NCI-H226 (cell line): ENCODE data around the gene IL20.

Source experiments
- DNase-seq: peaks from one replicate; pipeline ENCODE4 v3.0.0-alpha.2; 2015

Gene IL20

GRCh38 chr1:206864939-206865671 lies at the start of gene IL20:
Gene IL20 (plus strand): TSS chr1:206865623. CDS start chr1:206865853, 230 bp downstream.
- DNase-seq: peak; percentile 82

- peak; percentile 80 for DNase-seq
These were observed 48.8 kb upstream of the IL20 start for GRCh38 chr1:206816390-206817287.

GRCh38 chr1:206821493-206821892 lies 43.9 kb upstream of the IL20 start:
- DNase-seq: no peak

GRCh38 chr1:206823727-206824126 lies 41.7 kb upstream of the IL20 start:
- no peak for DNase-seq

GRCh38 chr1:206824331-206824730 lies 41.1 kb upstream of the IL20 start:
- peak; percentile 24 for DNase-seq

- DNase-seq: no peak
These were observed 39.0 kb upstream of the IL20 start for GRCh38 chr1:206826394-206826793.

GRCh38 chr1:206828061-206828460 lies 37.4 kb upstream of the IL20 start:
- DNase-seq: no peak

GRCh38 chr1:206828765-206829164 lies 36.7 kb upstream of the IL20 start:
- no peak for DNase-seq

- DNase-seq: no peak
These were observed 36.1 kb upstream of the IL20 start for GRCh38 chr1:206829282-206829681.

GRCh38 chr1:206829875-206830274 lies 35.5 kb upstream of the IL20 start:
- no peak for DNase-seq

- DNase-seq: no peak
These were observed 33.8 kb upstream of the IL20 start for GRCh38 chr1:206831650-206832049.

GRCh38 chr1:206832352-206832880 lies 33.0 kb upstream of the IL20 start:
- DNase-seq: no peak

GRCh38 chr1:206833106-206833680 lies 32.2 kb upstream of the IL20 start:
- no peak for DNase-seq

GRCh38 chr1:206833801-206834200 lies 31.6 kb upstream of the IL20 start:
- no peak for DNase-seq

GRCh38 chr1:206834217-206834616 lies 31.2 kb upstream of the IL20 start:
- DNase-seq: no peak

GRCh38 chr1:206834711-206835110 lies 30.7 kb upstream of the IL20 start:
- peak; percentile 64 for DNase-seq

- no peak for DNase-seq
These were observed 30.2 kb upstream of the IL20 start for GRCh38 chr1:206835186-206835585.

GRCh38 chr1:206836111-206836510 lies 29.3 kb upstream of the IL20 start:
- DNase-seq: no peak

- DNase-seq: peak; percentile 47
These were observed 26.3 kb upstream of the IL20 start for GRCh38 chr1:206839006-206839560.

GRCh38 chr1:206839857-206840256 lies 25.6 kb upstream of the IL20 start:
- DNase-seq: peak; percentile 98

GRCh38 chr1:206841609-206842323 lies 23.7 kb upstream of the IL20 start:
- no peak for DNase-seq

- DNase-seq: no peak
These were observed 22.6 kb upstream of the IL20 start for GRCh38 chr1:206842854-206843253.
